AG10803 (cell line): ENCODE data around the gene FAM107B.

Experiments used
- DNase-seq: peaks from one replicate; pipeline ENCODE4 v3.0.0; 2010; ENCODE audit warnings: low read depth
- H3K4me3 ChIP-seq: 2 replicates; pipeline ENCODE4 v1.5.1; 2011; ENCODE audit warnings: mild to moderate bottlenecking, low read length, control low read depth
- CTCF ChIP-seq: conservative IDR thresholded peaks from 2 replicates; pipeline ENCODE4 v1.5.1; 2011; ENCODE audit warnings: mild to moderate bottlenecking, low read length, control low read depth, inconsistent platforms

Gene FAM107B

GRCh38 chr10:14563359-14563940, 211.2 kb downstream of the FAM107B start:
- no peak for TF ChIP-seq CTCF
- H3K4me3 ChIP-seq: no peak overlapping the region
- no peak for DNase-seq

GRCh38 chr10:14563076-14563336, 211.7 kb downstream of the FAM107B start:
- DNase-seq: no peak
- TF ChIP-seq CTCF: no peak
- no peak overlapping the region for H3K4me3 ChIP-seq

GRCh38 chr10:14562218-14563075, 212.2 kb downstream of the FAM107B start:
- no peak for TF ChIP-seq CTCF
- DNase-seq: peak; percentile 46

GRCh38 chr10:14560791-14561765, 213.6 kb downstream of the FAM107B start:
- no peak for DNase-seq
- no peak overlapping the region for H3K4me3 ChIP-seq
- TF ChIP-seq CTCF: no peak

More at GRCh38 chr10:14562218-14563075, 212.2 kb downstream of the FAM107B start:
- H3K4me3 ChIP-seq: no peak overlapping the region

- TF ChIP-seq CTCF: no peak
- DNase-seq: no peak
- H3K4me3 ChIP-seq: no peak overlapping the region
Measured at GRCh38 chr10:14560274-14560673, 214.4 kb downstream of the FAM107B start.

- no peak overlapping the region for H3K4me3 ChIP-seq
- DNase-seq: no peak
- TF ChIP-seq CTCF: no peak
Measured at GRCh38 chr10:14558025-14558424, 216.7 kb downstream of the FAM107B start.
